WTC11 (cell line): ENCODE results near the gene GNA12. TPM values are rescaled to one million over a fixed set of nuclear protein-coding genes. Genes with fewer than 3 reads are reported as not detected.

ENCODE experiments used
- CDX4 ChIP-seq: fragments of 250-450 bp; sonication (Bioruptor Pico); IDR thresholded peaks from 2 replicates; pipeline ENCODE4 v1.9.0; 2021; ENCODE audit warnings: moderate library complexity, mild to moderate bottlenecking, inconsistent platforms, borderline replicate concordance
- CTCF ChIP-seq: fragments of 200-600 bp; IDR thresholded peaks from 2 replicates; pipeline ENCODE4 v1.8.0; 2022; ENCODE audit warnings: antibody characterized with exemption
- ETV6 ChIP-seq: sonication (generic); formaldehyde crosslinking; IDR thresholded peaks from 2 replicates; pipeline ENCODE4 v1.8.1; 2022; ENCODE audit warnings: mild to moderate bottlenecking, missing genetic modification reagents
- FOXP1 ChIP-seq: sonication (generic); formaldehyde crosslinking; IDR thresholded peaks from 2 replicates; pipeline ENCODE4 v1.8.0; 2022; ENCODE audit warnings: missing genetic modification reagents, mild to moderate bottlenecking, moderate library complexity, borderline replicate concordance
- GTF2I ChIP-seq: fragments of 250-450 bp; sonication (Bioruptor Pico); conservative IDR thresholded peaks from 2 replicates; pipeline ENCODE4 v1.4.0; 2021; ENCODE audit warnings: mild to moderate bottlenecking
- JAZF1 ChIP-seq: fragments of 250-450 bp; sonication (Bioruptor Pico); IDR thresholded peaks from 2 replicates; pipeline ENCODE4 v1.9.0; 2021; ENCODE audit warnings: moderate library complexity, mild to moderate bottlenecking, inconsistent platforms
- KAT7 ChIP-seq: sonication (generic); formaldehyde crosslinking; IDR thresholded peaks from 2 replicates; pipeline ENCODE4 v1.8.1; 2023; ENCODE audit warnings: missing genetic modification reagents, mild to moderate bottlenecking, borderline replicate concordance
- MYBL2 ChIP-seq: sonication (generic); formaldehyde crosslinking; IDR thresholded peaks from 2 replicates; pipeline ENCODE4 v1.8.1; 2023; ENCODE audit warnings: mild to moderate bottlenecking, moderate library complexity, missing genetic modification reagents
- NR1H2 ChIP-seq: sonication (generic); formaldehyde crosslinking; IDR thresholded peaks from 2 replicates; pipeline ENCODE4 v1.9.0; 2021; ENCODE audit warnings: mild to moderate bottlenecking, moderate library complexity, missing genetic modification reagents
- NR2C2 ChIP-seq: sonication (generic); formaldehyde crosslinking; IDR thresholded peaks from 2 replicates; pipeline ENCODE4 v1.8.0; 2022; ENCODE audit warnings: mild to moderate bottlenecking, missing genetic modification reagents
- OVOL2 ChIP-seq: fragments of 250-450 bp; sonication (Bioruptor Pico); IDR thresholded peaks from 2 replicates; pipeline ENCODE4 v1.9.0; 2021; ENCODE audit warnings: mild to moderate bottlenecking, borderline replicate concordance
- RORB ChIP-seq: fragments of 250-450 bp; sonication (Bioruptor Pico); IDR thresholded peaks from 2 replicates; pipeline ENCODE4 v1.9.0; 2021; ENCODE audit warnings: mild to moderate bottlenecking
- SMAD4 ChIP-seq: sonication (generic); formaldehyde crosslinking; IDR thresholded peaks from 2 replicates; pipeline ENCODE4 v1.8.0; 2022; ENCODE audit warnings: mild to moderate bottlenecking, missing genetic modification reagents
- TCF7 ChIP-seq: sonication (generic); formaldehyde crosslinking; IDR thresholded peaks from 2 replicates; pipeline ENCODE4 v1.8.0; 2022; ENCODE audit warnings: mild to moderate bottlenecking, low read depth, missing genetic modification reagents, moderate library complexity
- USF1 ChIP-seq: sonication (generic); formaldehyde crosslinking; IDR thresholded peaks from 2 replicates; pipeline ENCODE4 v1.8.0; 2022; ENCODE audit warnings: mild to moderate bottlenecking, missing genetic modification reagents
- ZNF219 ChIP-seq: sonication (generic); formaldehyde crosslinking; IDR thresholded peaks from 2 replicates; pipeline ENCODE4 v1.8.0; 2023; ENCODE audit warnings: missing genetic modification reagents, mild to moderate bottlenecking, borderline replicate concordance
- ZNF281 ChIP-seq: sonication (generic); formaldehyde crosslinking; IDR thresholded peaks from 2 replicates; pipeline ENCODE4 v1.8.0; 2023; ENCODE audit warnings: mild to moderate bottlenecking, missing genetic modification reagents
- ZNF423 ChIP-seq: fragments of 250-450 bp; sonication (Bioruptor Pico); IDR thresholded peaks from 2 replicates; pipeline ENCODE4 v2.1.2; 2022; ENCODE audit warnings: mild to moderate bottlenecking, moderate library complexity
- ZNF512 ChIP-seq: sonication (generic); formaldehyde crosslinking; IDR thresholded peaks from 2 replicates; pipeline ENCODE4 v1.8.1; 2022; ENCODE audit warnings: missing genetic modification reagents, borderline replicate concordance
- total RNA-seq: library from RNA; stranded (reverse); gene quantifications from 3 replicates; pipeline ENCODE4 v1.2.3, GENCODE V29; 2021
- TF ChIP-seq, protein P1 (sequence below): sonication (generic); formaldehyde crosslinking; IDR thresholded peaks from 2 replicates; pipeline ENCODE4 v1.8.1; 2022; ENCODE audit warnings: mild to moderate bottlenecking, missing genetic modification reagents, moderate library complexity, borderline replicate concordance
- TF ChIP-seq, protein P2 (sequence below): fragments of 250-450 bp; sonication (Bioruptor Pico); IDR thresholded peaks from 2 replicates; pipeline ENCODE4 v1.8.0; 2021; ENCODE audit warnings: mild to moderate bottlenecking
- TF ChIP-seq, protein P3 (sequence below): sonication (generic); formaldehyde crosslinking; IDR thresholded peaks from 2 replicates; pipeline ENCODE4 v1.8.1; 2023; ENCODE audit warnings: mild to moderate bottlenecking, missing genetic modification reagents
- TF ChIP-seq, protein P4 (sequence below): sonication (generic); formaldehyde crosslinking; IDR thresholded peaks from 2 replicates; pipeline ENCODE4 v1.8.1; 2023; ENCODE audit warnings: mild to moderate bottlenecking, missing genetic modification reagents, borderline replicate concordance

The GNA12 gene
- total RNA-seq, 1 experiment from 2014 or later = 99.6 TPM

GRCh38 chr7:2824678-2825461, 19.2 kb downstream of the GNA12 start (continued):
- TF ChIP-seq ZNF512 = no peak
- no peak for TF ChIP-seq CTCF
- no peak for TF ChIP-seq TCF7 (CRISPR knock-in tag)
- TF ChIP-seq OVOL2 (CRISPR knock-in tag) = no peak
- TF ChIP-seq RORB (CRISPR knock-in tag) = no peak
- no peak for TF ChIP-seq KAT7 (CRISPR knock-in tag)
- TF ChIP-seq USF1 (CRISPR knock-in tag) = peak; percentile 74
- TF ChIP-seq JAZF1 (CRISPR knock-in tag) = no peak
- TF ChIP-seq FOXP1 (CRISPR knock-in tag) = no peak
- TF ChIP-seq ZNF281 = no peak
- TF ChIP-seq, protein P1, sequence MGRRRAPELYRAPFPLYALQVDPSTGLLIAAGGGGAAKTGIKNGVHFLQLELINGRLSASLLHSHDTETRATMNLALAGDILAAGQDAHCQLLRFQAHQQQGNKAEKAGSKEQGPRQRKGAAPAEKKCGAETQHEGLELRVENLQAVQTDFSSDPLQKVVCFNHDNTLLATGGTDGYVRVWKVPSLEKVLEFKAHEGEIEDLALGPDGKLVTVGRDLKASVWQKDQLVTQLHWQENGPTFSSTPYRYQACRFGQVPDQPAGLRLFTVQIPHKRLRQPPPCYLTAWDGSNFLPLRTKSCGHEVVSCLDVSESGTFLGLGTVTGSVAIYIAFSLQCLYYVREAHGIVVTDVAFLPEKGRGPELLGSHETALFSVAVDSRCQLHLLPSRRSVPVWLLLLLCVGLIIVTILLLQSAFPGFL (CRISPR knock-in tag) = no peak
- TF ChIP-seq, protein P2, sequence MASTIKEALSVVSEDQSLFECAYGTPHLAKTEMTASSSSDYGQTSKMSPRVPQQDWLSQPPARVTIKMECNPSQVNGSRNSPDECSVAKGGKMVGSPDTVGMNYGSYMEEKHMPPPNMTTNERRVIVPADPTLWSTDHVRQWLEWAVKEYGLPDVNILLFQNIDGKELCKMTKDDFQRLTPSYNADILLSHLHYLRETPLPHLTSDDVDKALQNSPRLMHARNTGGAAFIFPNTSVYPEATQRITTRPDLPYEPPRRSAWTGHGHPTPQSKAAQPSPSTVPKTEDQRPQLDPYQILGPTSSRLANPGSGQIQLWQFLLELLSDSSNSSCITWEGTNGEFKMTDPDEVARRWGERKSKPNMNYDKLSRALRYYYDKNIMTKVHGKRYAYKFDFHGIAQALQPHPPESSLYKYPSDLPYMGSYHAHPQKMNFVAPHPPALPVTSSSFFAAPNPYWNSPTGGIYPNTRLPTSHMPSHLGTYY (CRISPR knock-in tag) = no peak
- no peak for TF ChIP-seq CDX4 (CRISPR knock-in tag)
- no peak for TF ChIP-seq GTF2I (CRISPR knock-in tag)
- TF ChIP-seq NR1H2 (CRISPR knock-in tag) = no peak
- TF ChIP-seq NR2C2 (CRISPR knock-in tag) = no peak
- TF ChIP-seq ZNF219 (CRISPR knock-in tag) = peak; percentile 52; the same call in 1 of the 2 replicates
- TF ChIP-seq ETV6 (CRISPR knock-in tag) = peak; percentile 39; the same call in 1 of the 2 replicates
- no peak for TF ChIP-seq MYBL2 (CRISPR knock-in tag)
- no peak for TF ChIP-seq SMAD4 (CRISPR knock-in tag)
- TF ChIP-seq, protein P3, sequence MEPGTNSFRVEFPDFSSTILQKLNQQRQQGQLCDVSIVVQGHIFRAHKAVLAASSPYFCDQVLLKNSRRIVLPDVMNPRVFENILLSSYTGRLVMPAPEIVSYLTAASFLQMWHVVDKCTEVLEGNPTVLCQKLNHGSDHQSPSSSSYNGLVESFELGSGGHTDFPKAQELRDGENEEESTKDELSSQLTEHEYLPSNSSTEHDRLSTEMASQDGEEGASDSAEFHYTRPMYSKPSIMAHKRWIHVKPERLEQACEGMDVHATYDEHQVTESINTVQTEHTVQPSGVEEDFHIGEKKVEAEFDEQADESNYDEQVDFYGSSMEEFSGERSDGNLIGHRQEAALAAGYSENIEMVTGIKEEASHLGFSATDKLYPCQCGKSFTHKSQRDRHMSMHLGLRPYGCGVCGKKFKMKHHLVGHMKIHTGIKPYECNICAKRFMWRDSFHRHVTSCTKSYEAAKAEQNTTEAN (CRISPR knock-in tag) = no peak
- TF ChIP-seq ZNF423 = peak; percentile 68
- TF ChIP-seq, protein P4, sequence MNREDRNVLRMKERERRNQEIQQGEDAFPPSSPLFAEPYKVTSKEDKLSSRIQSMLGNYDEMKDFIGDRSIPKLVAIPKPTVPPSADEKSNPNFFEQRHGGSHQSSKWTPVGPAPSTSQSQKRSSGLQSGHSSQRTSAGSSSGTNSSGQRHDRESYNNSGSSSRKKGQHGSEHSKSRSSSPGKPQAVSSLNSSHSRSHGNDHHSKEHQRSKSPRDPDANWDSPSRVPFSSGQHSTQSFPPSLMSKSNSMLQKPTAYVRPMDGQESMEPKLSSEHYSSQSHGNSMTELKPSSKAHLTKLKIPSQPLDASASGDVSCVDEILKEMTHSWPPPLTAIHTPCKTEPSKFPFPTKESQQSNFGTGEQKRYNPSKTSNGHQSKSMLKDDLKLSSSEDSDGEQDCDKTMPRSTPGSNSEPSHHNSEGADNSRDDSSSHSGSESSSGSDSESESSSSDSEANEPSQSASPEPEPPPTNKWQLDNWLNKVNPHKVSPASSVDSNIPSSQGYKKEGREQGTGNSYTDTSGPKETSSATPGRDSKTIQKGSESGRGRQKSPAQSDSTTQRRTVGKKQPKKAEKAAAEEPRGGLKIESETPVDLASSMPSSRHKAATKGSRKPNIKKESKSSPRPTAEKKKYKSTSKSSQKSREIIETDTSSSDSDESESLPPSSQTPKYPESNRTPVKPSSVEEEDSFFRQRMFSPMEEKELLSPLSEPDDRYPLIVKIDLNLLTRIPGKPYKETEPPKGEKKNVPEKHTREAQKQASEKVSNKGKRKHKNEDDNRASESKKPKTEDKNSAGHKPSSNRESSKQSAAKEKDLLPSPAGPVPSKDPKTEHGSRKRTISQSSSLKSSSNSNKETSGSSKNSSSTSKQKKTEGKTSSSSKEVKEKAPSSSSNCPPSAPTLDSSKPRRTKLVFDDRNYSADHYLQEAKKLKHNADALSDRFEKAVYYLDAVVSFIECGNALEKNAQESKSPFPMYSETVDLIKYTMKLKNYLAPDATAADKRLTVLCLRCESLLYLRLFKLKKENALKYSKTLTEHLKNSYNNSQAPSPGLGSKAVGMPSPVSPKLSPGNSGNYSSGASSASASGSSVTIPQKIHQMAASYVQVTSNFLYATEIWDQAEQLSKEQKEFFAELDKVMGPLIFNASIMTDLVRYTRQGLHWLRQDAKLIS = no peak; the same call in 1 of the 2 replicates
